Renal pelvis (tissue), 12 donors: Measurements from ENCODE around the gene STX10. TPM values are rescaled to one million over a fixed set of nuclear protein-coding genes. Genes with fewer than 3 reads are reported as not detected.
"Not testable (repeated sequence)": the region's sequence is repeated elsewhere in the genome, so short reads cannot be mapped to it uniquely, and the experiment has no call there.

ENCODE experiments used
- DNase-seq: peaks from one replicate; pipeline ENCODE4 v3.0.0-alpha.2; 2013
- long read RNA-seq, 16 experiments: transcript quantifications; one replicate each; lab custom pipeline, GENCODE V29; 2026
- polyA plus RNA-seq, 3 donors: library from polyadenylated mRNA; unstranded; fragments of 120-200 nt; gene quantifications; one replicate each; pipeline ENCODE4 v1.2.1, GENCODE V29; 2013; ENCODE audit not compliant: insufficient read length in 3 of 3

Gene STX10, protein sequence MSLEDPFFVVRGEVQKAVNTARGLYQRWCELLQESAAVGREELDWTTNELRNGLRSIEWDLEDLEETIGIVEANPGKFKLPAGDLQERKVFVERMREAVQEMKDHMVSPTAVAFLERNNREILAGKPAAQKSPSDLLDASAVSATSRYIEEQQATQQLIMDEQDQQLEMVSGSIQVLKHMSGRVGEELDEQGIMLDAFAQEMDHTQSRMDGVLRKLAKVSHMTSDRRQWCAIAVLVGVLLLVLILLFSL
- polyA plus RNA-seq = 10 to 100 TPM; 63.9 to 72.6 (median 64.1) TPM
- long read RNA-seq, donor 1, transcript STX10-204 (8 exons, 1,136 nt) = major isoform, 24 of 32 reads
- long read RNA-seq, donor 1, partial matches to known transcripts = 6 of 32 reads
- long read RNA-seq, donor 1, other reads (novel, unspliced or antisense) = 0 of 32 reads
- long read RNA-seq, donor 2, transcript STX10-204 (8 exons, 1,136 nt) = major isoform, 29 of 34 reads
- long read RNA-seq, donor 2, partial matches to known transcripts = 0 of 34 reads
- long read RNA-seq, donor 2, other reads (novel, unspliced or antisense) = 0 of 34 reads
- long read RNA-seq, donor 3, transcript STX10-204 (8 exons, 1,136 nt) = major isoform, 26 of 36 reads
- long read RNA-seq, donor 3, partial matches to known transcripts = 6 of 36 reads
- long read RNA-seq, donor 3, other reads (novel, unspliced or antisense) = 0 of 36 reads
- long read RNA-seq, donor 4, transcript STX10-204 (8 exons, 1,136 nt) = major isoform, 17 of 26 reads
- long read RNA-seq, donor 4, partial matches to known transcripts = 7 of 26 reads
- long read RNA-seq, donor 4, other reads (novel, unspliced or antisense) = 0 of 26 reads
- long read RNA-seq, donor 5, transcript STX10-204 (8 exons, 1,136 nt) = major isoform, 13 of 14 reads
- long read RNA-seq, donor 5, partial matches to known transcripts = 0 of 14 reads
- long read RNA-seq, donor 5, other reads (novel, unspliced or antisense) = 0 of 14 reads
- long read RNA-seq, donor 6, transcript STX10-204 (8 exons, 1,136 nt) = major isoform, 25 of 27 reads
- long read RNA-seq, donor 6, partial matches to known transcripts = 0 of 27 reads
- long read RNA-seq, donor 6, other reads (novel, unspliced or antisense) = 0 of 27 reads
- long read RNA-seq, donor 7, transcript STX10-204 (8 exons, 1,136 nt) = major isoform, 25 of 34 reads
- long read RNA-seq, donor 7, partial matches to known transcripts = 6 of 34 reads
- long read RNA-seq, donor 7, other reads (novel, unspliced or antisense) = 0 of 34 reads
- long read RNA-seq, donor 8, transcript STX10-204 (8 exons, 1,136 nt) = major isoform, 10 of 12 reads
- long read RNA-seq, donor 8, partial matches to known transcripts = 0 of 12 reads
- long read RNA-seq, donor 8, other reads (novel, unspliced or antisense) = 0 of 12 reads
- long read RNA-seq, donor 9, transcript STX10-204 (8 exons, 1,136 nt) = major isoform, 21 of 36 reads
- long read RNA-seq, donor 9, partial matches to known transcripts = 11 of 36 reads
- long read RNA-seq, donor 9, other reads (novel, unspliced or antisense) = 0 of 36 reads
- long read RNA-seq, donor 10, transcript STX10-204 (8 exons, 1,136 nt) = major isoform, 15 of 23 reads
- long read RNA-seq, donor 10, partial matches to known transcripts = 6 of 23 reads
- long read RNA-seq, donor 10, other reads (novel, unspliced or antisense) = 0 of 23 reads
- long read RNA-seq, donor 11, transcript STX10-204 (8 exons, 1,136 nt) = major isoform, 12 of 14 reads
- long read RNA-seq, donor 11, partial matches to known transcripts = 0 of 14 reads
- long read RNA-seq, donor 11, other reads (novel, unspliced or antisense) = 0 of 14 reads
- long read RNA-seq, donor 12, transcript STX10-204 (8 exons, 1,136 nt) = major isoform, 22 of 24 reads
- long read RNA-seq, donor 12, partial matches to known transcripts = 0 of 24 reads
- long read RNA-seq, donor 12, other reads (novel, unspliced or antisense) = 0 of 24 reads
- long read RNA-seq, donor 13, transcript STX10-204 (8 exons, 1,136 nt) = major isoform, 9 of 10 reads
- long read RNA-seq, donor 13, partial matches to known transcripts = 0 of 10 reads
- long read RNA-seq, donor 13, other reads (novel, unspliced or antisense) = 0 of 10 reads
- long read RNA-seq, donor 14 = 0 reads
- long read RNA-seq, donor 15 = 0 reads
- long read RNA-seq, donor 16, transcript STX10-204 (8 exons, 1,136 nt) = major isoform, 24 of 37 reads
- long read RNA-seq, donor 16, partial matches to known transcripts = 11 of 37 reads
- long read RNA-seq, donor 16, other reads (novel, unspliced or antisense) = 0 of 37 reads

- DNase-seq = peak; percentile 95
Observed at GRCh38 chr19:13150187-13150930, at the start of gene STX10, which contains the start of gene IER2. Gene STX10, minus strand, starts transcription at chr19:13150375. Its CDS starts 202 bp downstream, at chr19:13150173. Gene IER2, plus strand, starts transcription at chr19:13150411. Its CDS starts 2,776 bp downstream, at chr19:13153187.

GRCh38 chr19:13198634-13199033 is 48.5 kb upstream of the STX10 start:
- no peak for DNase-seq

DNA sequence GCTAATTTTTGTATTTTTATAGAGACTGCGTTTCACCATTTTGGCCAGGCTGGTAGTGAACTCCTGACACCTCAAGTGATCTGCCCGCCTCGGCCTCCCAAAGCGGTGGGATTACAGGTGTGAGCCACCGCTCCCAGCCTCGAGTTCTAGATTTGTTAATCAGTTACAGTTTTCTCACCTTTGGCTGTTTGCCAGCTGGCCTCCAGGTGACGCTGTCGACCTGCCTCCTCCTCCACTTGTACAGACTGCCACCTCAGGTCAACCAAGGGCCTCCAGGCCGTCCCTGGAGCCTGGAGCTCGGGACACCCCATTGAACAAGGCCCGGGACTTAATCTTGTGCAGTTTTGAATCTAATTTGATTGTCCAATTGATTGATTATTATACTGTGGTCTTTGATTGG is 45.5 kb upstream of the STX10 start:
- DNase-seq = no peak

- DNase-seq = no peak
Observed at GRCh38 chr19:13190781-13191540, 40.8 kb upstream of the STX10 start.

DNA sequence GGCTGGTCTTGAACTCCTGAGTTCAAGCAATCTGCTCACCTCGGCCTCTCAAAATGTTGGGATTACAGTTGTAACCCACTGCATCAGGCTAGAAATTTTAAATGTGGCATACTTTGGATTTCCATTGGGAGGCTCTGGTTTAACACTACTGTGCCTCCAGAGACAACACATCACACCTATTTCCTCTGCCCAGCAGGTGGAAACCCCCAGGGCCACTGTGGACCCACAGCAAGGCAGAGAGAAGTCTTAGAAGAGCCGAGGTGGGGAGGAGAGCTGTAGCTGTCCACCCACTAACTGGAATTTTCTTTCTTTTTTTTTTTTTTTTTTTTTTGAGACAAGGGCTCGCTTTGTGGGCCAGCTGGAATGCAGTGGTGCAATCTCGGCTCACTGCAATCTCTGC is 39.4 kb upstream of the STX10 start:
- no peak for DNase-seq

GRCh38 chr19:13187419-13187818 is 37.2 kb upstream of the STX10 start:
- no peak for DNase-seq

- not testable (repeated sequence) for DNase-seq
Observed at GRCh38 chr19:13186688-13187087, 36.5 kb upstream of the STX10 start.

DNA sequence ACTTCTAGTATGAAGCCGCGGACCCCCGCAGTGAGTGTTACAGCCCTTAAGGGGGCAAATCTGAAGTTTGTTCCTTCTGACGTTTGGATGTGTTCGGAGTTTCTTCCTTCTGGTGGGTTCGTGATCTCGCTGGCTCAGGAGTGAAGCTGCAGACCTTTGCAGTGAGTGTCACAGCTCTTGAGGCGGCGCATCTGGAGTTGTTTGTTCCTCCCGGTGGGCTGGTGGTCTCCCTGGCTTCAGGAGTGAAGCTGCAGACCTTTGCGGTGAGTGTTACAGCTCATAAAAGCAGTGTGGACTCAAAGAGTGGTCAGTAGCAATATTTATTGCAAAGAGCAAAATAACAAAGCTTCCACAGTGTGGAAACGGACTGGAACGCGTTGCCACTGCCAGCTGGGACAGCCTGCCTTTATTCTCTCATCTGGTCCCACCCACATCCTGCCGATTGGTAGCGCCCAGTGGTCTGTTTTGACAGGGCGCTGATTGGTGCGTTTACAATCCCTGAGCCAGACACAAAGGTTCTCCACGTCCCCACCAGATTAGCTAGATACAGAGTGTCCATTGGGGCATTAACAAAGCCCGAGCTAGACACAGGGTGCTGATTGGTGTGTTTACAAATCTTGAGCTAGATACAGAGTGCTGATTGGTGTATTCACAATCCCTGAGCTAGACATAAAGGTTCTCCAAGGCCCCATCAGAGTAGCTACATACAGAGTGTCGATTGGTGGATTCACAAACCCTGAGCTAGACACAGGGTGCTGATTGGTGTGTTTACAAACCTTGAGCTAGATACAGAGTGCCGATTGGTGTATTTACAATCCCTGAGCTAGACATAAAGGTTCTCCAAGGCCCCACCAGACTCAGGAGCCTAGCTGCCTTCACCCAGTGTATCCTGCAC is 35.8 kb upstream of the STX10 start:
- DNase-seq = not testable (repeated sequence)

DNA sequence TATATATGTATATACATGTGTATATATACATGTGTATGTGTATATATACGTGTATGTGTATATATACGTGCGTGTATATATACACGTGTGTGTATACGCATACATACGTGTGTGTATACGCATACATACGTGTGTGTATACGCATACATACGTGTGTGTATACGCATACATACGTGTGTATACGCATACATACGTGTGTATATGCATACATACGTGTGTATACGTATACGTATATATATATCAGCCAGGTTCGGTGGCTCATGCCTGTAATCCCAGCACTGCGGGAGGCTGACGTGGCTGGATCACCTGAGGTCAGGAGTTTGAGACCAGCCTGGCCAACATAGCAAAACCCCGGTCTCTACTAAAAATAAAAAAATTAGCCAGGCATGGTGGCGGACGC is 34.8 kb upstream of the STX10 start:
- DNase-seq = not testable (repeated sequence)

DNA sequence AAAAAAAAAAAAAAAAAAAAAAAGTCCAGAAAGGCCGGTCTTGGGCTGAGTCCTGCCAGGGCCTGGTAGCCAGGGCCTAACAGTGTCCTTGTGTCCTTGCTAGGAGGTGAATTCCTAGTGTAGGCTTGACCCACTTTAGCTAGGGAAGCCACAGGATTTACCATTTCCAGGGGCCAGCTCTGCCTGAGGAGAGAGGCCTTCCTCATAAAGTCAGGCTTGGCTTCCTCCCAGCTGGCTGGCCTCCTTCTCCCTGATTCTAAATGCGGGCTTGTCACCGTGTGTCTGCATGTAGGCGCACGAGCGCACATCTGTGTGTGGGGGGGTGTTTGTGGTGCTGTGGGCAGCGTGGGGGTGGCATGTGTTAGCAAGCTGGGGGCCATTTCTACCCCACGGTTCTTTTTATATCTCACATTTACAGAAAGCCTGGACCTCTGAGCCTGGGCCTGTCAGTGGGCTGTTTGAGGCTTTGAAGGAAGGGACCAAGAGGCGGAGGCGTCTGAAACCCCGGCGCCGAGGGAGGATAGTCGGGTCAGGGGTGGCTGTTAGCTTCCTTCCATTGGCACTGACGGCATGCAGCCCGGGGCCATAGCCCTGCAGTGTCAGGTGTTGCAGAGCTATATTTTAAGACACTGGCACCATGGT is 31.7 kb upstream of the STX10 start:
- peak; percentile 64 for DNase-seq

- DNase-seq = not testable (repeated sequence)
Observed at GRCh38 chr19:13178291-13178690, 28.1 kb upstream of the STX10 start.

DNA sequence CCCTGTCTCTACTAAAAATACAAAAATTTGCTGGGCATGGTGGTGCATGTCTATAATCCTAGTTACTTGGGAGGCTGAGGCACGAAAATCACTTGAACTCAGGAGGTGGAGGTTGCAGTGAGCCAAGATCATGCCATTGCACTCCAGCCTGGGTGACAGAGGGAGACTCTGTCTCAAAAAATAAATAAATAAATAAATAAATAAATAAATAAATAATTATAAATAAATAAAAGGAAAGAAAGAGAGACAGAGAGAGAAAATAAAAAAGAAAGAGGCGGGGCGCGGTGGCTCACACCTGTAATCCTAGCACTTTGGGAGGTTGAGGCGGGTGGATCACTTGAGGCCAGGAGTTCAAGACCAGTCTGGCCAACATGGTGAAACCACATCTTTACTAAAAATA is 27.4 kb upstream of the STX10 start:
- not testable (repeated sequence) for DNase-seq

DNA sequence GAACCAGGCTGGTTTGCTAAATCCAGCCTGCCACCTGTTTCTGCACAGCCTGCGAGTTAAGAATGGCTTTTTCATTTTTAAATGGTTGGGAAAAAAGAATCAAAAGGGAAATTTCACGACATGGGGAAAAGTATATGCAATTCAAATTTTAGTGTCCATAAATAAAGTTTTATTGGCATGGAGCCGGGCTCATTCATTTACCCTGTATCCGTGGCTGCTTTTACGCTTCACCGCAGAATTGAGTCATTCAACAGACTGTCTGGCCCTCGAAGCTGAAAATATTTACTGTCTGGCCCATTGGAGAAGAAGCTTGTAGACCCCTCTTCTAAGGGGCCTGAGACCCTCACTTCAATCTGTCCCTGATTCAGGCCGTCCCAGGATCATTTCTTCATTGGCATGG is 26.2 kb upstream of the STX10 start:
- no peak for DNase-seq

GRCh38 chr19:13173139-13173737 is 23.1 kb upstream of the STX10 start:
- DNase-seq = no peak

DNA sequence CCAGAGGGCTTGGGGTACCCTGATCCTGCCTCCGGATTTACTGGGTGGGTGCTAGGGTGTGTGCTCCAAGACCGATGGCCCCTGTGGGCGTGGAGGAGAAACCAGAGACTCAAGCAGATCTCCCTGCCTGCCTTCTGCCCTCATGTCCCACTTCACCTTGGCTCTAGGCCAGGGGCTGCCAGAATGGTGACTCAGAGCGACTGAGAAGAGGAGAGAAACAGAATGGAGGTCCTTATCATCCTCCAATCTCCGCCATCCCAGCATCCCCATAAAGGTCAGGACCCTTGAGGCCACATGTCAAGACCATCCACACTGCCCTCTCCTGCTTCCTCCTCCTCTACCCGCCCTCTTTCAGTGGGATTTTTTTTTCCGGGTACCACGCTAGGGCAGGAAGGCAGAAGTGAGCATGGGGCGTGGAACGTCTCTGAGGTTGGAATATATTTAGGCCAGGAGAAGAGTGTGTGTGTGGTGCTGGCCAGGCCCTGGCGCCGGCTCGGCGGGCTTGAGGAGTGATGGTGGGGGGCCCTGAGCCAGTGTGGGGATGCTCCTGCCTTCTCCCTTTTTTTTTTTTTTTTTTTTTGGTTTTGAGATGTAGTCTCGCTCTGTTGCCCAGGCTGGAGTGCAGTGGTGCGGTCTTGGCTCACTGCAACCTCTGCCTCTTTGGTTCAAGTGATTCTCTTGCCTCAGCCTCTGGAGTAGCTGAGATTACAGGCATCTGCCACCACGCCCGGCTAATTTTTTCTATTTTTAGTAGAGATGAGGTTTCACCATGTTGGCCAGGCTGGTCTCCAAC is 22.4 kb upstream of the STX10 start:
- no peak for DNase-seq
